ENCODE measurements around the gene NKAIN2.

GRCh38 chr6:124445581-124445980 lies 641.9 kb downstream of the NKAIN2 start:
- TF ChIP-seq POLR2AphosphoS5 (IDR thresholded peaks at IDR 0.05; ENCODE audit: low read depth, low read length) (no peak), CTCF (IDR thresholded peaks at IDR 0.05) (no peak), RFX5 (IDR thresholded peaks at IDR 0.05; ENCODE audit: low read length) (no peak), EP300 (IDR thresholded peaks at IDR 0.05; ENCODE audit: borderline replicate concordance in 1 of 2, low read depth in 1 of 2, low read length in 1 of 2) (no peak), USF2 (IDR thresholded peaks at IDR 0.05; ENCODE audit: borderline replicate concordance, low read depth, low read length) (no peak), MAX (IDR thresholded peaks at IDR 0.05; ENCODE audit: low read depth) (no peak), REST (IDR thresholded peaks at IDR 0.05; ENCODE audit: low read depth, low read length) (no peak), JUND (IDR thresholded peaks at IDR 0.05) (no peak), GABPA (IDR thresholded peaks at IDR 0.05; ENCODE audit: low read depth) (no peak), TEAD4 (IDR thresholded peaks at IDR 0.05; ENCODE audit: borderline replicate concordance, insufficient read depth) (no peak), RXRA (IDR thresholded peaks at IDR 0.05; ENCODE audit: borderline replicate concordance, low read depth) (no peak), TCF12 (IDR thresholded peaks at IDR 0.05) (no peak)

Data from SK-N-SH (cell line).